Stimulated activated CD8-positive, alpha-beta memory T cell treated with anti-CD3 and anti-CD28 coated beads, Interleukin-15, amount 100 ng/mL, for 1 hour (primary cell): ENCODE results near the gene SYNGR1.
"Not testable (repeated sequence)": the region's sequence is repeated elsewhere in the genome, so short reads cannot be mapped to it uniquely, and the experiment has no call there.

ENCODE experiments used
- DNase-seq: peaks from one replicate; pipeline ENCODE4 v3.0.0-alpha.2; 2020; ENCODE audit warnings: low read depth

Gene SYNGR1

DNA sequence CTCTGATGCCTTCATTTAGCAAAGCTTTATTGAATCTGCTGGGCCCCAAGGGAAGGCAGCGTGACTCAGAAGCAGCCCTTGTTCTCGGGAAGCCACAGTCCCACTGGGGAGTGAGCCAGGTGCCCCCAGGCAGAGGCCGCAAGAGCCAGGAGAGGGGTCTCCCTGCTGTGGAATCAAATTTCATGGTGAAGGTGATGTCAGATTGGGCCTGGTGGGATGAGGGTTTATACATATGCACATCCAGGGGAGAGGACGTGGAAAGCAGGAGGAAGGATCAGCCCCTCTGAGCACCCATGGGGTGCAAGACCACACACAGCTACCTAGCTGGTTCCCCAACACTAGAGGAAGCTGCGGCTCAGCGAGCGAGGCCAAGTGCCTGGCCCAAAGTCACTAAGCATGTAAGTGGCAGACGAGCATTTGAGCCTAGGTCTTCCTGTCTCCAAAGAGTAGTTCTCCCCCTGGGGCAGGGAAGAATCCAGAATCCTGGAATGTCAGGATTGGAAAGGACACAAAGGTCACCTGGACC lies 2.0 kb downstream of the SYNGR1 start:
- no peak for DNase-seq

DNA sequence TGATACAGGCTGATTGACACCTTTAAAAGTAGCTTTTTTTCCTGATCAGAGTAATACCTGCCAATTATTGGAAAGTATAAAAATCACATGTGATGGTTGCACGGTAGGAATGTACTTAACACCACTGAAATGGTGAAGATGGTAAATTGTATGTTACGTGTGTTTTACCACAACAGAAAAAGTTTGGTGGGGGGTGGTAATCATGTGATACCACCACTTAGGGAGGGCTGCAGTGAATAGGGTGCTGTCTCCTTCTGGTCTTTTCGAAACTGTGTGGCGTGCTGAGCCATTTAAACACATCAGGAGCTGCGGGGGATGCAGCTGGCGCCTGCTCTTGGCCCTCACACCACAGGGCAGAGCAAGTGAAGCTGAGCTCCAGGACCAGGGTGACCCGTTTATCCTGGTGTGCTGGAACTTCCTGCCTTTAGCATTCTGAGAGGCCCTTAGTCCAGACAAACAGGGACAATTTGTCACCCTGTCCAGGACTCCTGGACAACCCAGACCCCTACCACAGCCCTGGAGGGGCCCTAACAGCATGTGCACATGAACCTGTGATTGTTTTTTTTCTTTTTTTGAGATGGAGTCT lies 2.6 kb downstream of the SYNGR1 start:
- no peak for DNase-seq

DNA sequence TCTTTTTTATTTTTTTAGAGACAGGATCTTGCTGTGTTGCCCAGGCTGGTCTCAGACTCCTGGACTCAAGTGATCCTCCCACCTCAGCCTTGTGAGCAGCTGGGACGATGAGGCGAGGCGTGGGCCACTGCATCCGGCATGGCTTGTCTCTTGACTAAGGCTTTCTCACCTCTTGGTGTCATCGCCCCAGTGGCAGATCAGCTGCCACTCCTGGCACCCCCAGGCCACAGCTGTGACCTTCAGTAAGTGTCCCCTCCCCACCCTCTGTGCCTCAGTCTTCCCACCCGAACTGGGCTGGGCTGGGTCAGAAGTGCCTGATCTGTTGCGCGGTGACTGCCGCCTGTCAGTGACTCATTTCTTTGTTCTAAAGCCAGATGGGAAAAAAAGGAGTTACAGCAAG lies 3.6 kb downstream of the SYNGR1 start:
- no peak for DNase-seq

DNA sequence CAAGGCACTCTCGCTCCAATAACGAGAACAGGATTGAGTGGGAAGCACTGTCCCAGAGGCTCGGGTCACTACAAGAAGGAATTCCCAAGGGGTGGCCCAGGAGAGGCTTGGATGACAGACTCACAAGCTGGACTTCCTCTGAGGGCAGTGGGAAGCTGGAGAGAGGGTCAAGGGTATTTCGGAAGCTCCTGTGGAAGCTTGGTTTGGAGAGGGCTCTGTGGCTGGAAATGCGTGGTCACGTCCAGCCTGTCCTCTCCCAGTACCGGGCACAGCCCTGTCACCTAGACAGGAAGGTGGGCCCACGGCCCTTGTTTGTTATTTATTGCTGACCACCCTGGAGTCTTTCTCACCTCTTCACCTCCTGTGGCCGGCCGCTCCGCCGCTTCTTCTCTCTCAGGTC lies 5.3 kb downstream of the SYNGR1 start:
- no peak for DNase-seq

DNA sequence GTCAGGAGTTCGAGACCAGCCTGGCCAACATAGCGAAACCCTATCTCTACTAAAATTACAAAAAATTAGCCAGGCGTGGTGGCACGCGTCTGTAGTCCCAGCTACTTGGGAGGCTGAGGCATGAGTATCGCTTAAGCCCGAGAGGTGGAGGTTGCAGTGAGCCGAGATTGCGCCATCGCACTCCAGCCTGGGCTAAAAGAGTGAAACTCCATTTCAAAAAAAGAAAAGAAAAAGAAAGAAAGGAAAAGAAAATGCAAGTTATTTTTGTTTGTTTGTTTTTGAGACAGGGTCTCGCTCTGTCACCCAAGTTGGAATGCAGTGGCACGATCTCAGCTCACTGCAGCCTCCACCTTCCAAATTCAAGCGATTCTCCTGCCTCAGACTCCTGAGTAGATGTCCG lies 6.0 kb downstream of the SYNGR1 start:
- DNase-seq = not testable (repeated sequence)

DNA sequence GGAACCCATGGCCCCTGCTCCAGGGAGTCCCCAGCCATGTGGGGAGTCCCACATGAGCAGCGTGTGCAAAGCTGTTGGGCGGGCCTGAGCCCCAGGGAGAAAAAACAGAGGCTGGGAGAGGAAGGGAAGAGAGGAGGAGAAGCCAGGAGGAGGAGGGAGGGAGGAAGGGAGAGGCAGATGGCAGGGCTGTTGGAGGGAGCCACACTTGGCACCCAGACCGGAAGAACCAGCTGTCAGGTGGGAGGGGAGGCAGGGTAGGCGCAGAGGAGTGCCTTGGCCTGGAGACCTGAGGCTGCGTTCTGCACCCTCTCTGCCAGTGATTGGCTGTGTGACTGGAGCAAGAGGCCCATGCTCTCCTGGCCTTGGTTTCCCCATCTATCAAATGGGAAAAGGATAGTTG lies 6.7 kb downstream of the SYNGR1 start:
- no peak for DNase-seq

DNA sequence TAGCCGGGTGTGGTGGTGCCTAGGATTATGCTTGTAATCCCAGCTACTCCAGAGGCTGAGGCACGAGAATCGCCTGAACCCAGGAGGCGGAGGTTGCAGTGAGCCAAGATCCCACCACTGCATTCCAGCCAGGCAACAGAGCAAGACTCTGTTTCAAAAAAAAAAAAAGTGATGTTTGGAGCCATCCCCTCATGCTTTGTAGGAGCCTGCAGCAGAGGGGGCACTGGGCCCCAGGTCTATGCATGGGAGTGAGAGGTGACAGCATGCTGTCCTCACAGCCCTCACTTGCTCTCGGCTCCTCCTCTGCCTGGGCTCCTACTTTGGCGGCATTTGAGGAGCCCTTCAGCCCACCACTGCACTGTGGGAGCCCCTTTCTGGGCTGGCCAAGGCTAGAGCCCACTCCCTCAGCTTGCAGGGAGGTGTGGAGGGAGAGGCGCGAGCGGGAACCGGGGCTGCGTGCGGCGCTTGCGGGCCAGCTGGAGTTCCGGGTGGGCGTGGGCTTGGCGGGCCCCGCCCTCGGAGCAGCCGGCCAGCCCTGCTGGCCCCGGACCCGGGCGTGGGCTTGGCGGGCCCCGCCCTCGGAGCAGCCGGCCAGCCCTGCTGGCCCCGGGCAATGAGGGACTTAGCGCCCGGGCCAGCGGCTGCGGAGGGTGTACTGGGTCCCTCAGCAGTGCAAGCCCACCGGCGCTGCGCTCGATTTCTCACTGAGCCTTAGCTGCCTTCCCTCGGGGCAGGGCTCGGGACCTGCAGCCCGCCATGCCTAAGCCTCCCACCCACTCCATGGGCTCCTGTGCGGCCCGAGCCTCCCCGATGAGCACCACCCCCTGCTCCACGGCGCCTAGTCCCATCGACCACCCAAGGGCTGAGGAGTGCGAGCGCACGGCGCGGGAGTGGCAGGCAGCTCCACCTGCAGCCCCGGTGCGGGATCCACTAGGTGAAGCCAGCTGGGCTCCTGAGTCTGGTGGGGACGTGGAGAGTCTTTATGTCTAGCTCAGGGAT lies 7.6 kb downstream of the SYNGR1 start:
- DNase-seq = not testable (repeated sequence)

DNA sequence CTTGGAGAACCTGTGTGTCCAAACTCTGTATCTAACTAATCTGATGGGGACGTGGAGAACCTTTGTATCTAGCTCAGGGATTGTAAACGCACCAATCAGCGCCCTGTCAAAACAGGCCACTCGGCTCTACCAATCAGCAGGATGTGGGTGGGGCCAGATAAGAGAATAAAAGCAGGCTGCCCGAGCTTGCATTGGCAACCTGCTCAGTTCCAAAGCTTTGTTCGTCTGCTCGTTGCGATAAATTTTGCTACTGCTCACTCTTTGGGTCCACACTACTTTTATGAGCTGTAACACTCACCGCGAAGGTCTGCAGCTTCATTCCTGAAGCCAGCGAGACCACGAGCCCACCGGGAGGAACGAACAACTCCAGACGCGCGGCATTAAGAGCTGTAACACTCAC lies 8.4 kb downstream of the SYNGR1 start:
- not testable (repeated sequence) for DNase-seq

DNA sequence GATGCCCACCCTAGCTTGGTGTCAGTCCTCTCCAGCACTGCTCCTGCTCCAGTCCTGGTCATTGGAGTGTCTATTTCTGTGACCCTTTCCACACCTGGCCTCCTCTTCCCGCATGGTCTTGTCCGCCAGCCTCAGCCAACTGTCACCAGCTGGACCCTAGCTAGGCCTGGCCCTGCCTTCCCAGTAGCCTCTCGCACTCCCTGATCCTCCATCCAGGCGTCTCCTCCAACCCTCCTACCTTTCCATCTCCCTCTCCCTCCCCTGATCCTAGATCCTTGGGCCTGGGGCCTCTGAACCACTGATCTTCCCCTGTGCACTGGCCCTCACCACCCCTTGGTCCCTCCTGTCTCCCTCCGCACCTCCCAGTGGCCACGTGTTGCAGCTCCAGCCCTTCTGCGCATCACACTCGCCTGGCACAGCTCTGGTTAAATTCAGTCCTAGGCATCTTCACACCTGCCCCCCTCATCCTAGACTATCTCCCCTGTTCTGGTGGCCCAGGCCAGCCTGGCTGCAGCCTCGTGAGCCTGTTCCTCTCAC lies 9.9 kb downstream of the SYNGR1 start:
- no peak for DNase-seq

DNA sequence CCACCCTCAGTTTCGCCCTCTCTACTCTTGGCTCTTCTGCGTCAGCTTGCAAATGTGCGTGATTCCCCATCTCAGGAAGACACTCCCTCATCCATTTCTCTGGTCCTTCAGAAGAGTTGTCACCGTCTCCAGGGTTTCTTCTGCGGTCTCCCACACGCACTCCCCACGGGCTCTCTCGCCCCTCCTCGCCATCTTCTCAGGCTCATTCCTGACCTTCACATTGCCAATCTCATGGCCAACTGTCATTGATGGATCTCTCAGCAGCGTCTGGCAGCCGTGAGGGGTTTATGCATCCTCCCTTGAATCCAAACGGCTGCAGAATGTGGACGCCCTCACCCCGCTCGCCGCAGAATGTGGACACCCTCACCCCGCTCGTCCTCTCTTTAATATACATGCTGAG lies 10.5 kb downstream of the SYNGR1 start:
- DNase-seq = no peak

DNA sequence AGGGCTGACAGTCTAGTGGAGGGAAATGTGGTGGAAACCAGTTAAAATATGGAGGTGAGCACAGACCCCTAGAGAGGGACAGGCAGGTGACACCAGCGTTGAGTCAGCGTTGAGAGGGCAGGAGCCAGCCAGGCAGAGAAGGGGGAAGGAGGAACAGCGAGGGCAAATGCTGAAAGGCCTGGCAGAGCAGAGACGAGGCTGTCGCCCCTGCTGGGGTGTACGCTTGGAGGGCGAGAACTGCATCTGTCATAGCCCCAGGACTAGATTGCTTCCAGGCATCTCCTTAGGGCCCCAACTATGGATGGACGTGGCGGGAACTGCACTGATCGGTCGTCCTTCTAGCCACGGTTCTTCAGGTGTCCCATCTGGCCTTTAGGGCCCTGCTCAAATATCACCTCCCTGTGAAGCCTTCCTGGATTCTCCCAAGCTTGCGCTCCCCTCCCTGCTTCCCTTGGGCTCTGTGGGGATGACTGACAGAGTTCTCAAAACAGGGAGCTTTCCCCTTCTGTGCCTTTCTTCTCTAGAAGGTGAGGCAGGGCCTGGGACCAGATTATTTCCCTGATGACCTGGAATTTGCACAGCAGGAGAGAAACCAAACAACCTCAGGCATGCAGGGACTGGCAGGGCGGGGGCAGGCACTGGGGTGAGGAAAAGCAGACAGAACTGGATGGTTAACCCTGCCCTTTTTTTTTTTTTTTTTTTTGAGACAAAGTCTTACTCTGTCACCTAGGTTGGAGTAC lies 11.1 kb downstream of the SYNGR1 start:
- DNase-seq = no peak

DNA sequence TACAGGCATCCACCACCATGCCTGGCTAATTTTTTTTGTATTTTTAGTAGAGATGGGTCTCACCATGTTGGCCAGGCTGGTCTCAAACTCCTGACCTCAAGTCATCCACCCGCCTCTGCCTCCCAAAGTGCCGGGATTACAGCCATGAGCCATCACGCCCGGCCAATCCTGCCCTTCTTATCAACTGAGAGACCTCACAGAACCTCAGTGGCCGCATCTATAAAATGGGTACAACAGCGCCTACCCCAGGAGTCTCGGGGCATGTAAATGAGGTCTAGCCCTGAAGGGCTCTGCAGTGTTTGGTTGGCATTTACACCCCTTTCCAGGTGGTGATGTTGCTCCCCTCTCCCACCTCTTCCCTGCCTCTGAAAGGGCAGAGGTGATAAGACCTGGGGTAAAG lies 11.7 kb downstream of the SYNGR1 start:
- DNase-seq = no peak

DNA sequence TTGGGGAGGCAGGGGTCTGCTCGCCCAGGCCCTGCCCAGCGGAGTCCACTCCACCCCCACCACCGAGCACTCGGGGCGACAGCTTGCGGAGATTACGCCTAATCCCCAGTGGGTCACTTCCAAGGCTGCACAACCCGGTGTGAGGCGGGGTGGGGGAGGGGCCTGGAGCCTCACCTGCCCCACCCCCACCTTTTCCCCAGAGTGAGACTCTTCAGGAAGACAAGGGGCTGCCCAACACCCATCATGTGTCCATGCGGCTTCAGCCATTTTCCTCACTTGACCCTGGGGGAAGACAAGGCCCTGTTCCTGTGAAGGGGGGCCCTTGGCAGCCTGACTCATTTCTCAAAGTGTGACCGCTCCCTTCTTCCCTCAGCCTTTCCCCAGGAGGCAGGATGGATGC lies 12.5 kb downstream of the SYNGR1 start:
- DNase-seq = no peak

DNA sequence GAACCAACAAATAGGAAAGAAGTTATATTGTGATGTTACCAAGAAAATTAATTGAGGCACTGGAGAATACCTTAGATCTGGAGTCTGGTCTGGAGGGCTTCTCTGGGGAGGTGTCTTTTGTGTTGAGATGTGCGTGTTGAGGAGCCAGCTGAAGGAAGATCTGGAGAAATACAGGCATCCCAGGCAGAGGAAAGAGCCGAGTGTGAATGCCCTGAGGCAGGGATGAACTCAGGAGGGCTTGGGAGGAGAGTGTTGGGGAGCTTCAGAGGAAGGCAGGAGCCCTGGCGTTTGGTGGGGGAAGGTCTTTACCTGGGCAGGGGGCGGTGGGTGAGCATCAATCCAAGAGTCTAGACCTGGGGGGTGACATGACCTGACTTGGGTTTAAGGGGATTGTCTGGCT lies 13.1 kb downstream of the SYNGR1 start:
- no peak for DNase-seq

DNA sequence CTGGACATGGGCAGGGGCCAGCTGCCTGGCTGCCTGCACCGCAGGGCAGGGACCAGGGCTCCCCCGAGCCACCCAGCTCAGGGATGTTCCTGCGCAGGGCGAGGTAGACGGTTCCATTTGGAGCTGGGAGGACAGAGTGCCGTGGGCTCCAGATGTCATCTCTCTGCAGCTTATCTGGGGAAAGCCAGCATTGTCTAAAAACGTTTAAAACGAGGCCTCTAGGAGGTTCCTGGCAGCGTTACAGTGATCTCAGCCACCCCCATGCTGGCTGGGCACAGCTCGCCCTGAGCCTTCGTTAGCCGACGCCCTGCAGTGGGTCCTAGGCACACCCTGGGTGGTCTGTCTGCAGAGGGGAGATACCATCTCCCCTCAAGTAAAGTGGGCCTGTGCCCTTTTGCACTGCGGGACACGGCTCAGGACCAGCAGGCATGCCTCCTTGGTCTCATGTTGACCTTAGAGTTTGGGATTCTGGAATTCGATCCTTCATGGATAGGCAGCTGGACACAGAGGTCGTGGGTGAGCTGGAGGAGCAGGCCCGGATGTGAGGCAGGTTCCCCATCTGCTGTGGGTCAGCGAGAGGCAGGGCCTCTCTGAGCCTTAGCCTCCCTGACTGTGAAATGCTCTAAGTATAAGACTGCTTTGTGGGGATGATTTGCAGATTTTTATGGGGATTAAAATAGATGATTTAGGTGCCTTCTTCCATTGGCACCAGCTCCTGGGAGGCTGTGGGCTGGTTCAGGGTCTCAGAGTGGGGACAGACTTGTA lies 14.1 kb downstream of the SYNGR1 start:
- DNase-seq = no peak

DNA sequence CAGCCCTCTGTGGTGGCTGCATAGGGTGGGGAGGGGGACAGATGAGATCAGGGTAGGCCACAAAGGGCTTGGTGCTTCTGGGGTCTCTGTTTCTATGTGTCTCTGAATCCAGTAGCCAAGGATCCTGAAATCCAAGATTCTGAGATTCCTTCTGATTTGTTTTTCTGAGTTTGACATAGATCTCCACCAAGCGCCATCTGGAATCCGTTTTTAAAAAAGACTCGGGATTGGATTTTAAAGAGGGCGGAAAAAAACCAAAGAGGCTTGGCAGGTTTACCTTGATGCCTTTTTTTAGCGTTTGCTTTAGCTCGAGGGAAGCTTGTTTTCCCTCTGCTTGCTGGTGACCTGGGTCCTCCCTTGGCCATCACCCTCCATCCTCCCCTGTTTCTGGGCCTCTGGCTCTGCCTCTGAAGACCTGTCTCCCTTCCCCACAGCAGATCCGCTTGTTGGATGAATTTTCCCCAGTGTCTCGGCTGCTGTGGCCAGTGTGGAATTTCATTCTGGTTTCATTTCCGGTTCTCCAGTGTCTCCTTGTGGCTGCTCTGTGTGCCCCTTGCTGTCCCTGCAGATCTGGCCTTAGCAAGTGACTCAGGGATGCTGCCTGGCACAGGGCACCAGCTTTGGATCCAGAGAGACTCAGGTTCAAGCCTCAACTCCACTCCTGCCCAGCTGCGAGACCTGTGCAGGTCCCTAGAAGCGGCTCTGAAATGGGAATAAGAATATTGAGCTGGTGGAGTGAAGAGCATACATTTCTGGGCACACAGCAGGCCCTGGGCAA lies 15.1 kb downstream of the SYNGR1 start:
- no peak for DNase-seq

DNA sequence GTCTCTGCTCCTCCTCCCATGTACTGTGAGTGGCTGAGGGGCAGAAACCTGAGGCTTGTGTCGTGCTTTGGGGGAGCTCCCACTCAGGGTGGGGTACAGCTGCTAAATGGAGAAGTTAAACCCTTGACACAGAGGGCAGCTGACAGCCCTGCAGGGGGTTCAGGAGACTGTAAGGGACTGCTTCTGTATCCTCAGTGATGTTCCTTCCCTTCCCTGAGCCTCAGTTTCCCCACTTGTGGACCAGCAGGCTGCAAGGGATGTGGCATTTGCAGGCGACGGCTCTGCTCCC lies 15.6 kb downstream of the SYNGR1 start:
- no peak for DNase-seq

DNA sequence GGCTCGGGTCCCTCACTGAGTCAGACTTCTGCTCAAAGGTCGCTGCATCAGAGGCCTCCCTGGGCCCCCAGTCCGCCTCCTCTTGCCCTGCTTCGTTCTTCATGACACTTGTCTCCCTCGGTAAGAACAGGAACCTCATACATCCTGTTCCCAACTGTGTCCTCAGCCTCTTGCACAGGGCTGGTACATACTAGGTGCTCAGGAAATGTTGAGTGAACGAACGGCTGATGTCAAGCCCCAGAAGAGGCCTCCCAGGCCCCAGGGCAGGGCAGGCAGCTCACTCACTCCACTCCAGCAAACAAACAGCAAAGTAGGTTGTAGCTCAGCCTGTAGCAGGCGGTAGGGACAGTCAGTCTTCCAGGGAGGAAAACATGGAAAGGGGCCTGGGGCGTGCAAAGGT lies 17.2 kb downstream of the SYNGR1 start:
- DNase-seq = no peak

DNA sequence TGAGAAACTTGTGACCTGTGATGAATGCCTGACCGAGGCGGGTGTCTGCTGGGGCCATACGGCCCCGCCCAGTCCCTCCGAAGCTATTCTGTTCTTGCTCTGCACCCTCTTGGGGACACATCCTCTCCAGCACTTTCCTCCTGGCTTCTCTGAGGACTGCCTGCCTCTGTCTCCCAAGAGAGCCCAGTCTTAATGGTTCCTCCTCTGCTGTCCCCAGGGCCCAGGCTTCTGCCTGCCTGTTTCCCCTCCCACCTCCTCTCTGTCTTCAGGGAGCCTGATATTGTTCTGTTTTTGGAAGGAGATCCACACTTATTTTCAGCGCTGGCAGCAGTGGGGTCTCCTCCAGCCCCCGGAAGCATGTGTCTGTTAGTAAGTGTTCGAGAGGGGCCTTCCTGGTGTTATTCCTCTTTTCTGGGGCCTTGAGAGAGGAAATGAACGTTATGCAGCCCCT lies 18.7 kb downstream of the SYNGR1 start:
- no peak for DNase-seq

DNA sequence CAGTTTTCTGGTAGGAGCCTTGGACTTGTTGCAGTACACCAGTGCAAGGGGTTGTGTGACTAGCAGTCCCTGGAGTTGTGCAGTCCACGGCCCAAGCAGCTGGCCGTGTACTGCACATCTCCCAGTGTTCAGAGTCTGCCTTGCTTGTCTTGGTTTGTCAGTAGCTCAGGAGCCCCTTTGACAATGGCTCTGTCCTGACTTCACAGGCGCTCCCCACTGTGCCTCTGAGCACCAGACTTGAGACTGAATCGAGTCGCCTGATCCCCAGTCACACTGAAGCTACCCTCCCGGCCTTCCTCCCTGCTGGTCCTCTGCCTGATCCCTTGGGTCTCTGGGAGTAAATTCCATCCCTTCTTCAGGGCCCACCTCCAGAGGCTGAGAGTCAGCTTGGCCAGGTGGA lies 19.4 kb downstream of the SYNGR1 start:
- no peak for DNase-seq

DNA sequence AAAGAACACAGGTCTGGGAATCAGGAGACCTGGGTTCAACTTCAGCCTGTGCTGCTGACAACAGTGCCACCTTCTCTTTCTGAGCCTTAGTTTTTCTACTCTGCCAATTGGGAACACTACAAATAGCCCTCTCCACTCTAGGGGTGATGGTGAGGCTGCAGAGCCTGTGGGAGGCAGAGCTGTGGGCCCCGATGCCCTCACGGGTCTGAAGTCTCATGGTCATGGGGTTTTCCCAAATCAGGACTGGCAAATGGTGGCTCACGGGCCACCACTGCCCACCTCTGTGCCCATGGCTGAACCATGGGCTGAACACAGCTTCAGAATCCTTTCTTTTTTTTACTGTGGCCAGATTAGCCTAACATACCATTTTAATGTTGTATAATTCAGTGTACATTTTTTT lies 19.8 kb downstream of the SYNGR1 start:
- DNase-seq = no peak
